GM23338 (cell line): Measurements from ENCODE around the gene AGPS. TPM values are rescaled to one million over a fixed set of nuclear protein-coding genes. Genes with fewer than 3 reads are reported as not detected.

Experiments used
- ATAC-seq: fragments of 200-7000 bp; cut with Tn5 transposase; 3 replicates; pipeline ENCODE4 v1.9.1; 2020
- DNase-seq: peaks from one replicate; pipeline ENCODE4 v3.0.0-alpha.2; 2015; ENCODE audit warnings: low spot score
- H2AFZ ChIP-seq: fragments of 200-600 bp; sonication (generic); 2 replicates; pipeline ENCODE4 v1.8.0; 2016; ENCODE audit warnings: antibody characterized with exemption, mild to moderate bottlenecking, moderate library complexity
- H3F3A ChIP-seq: fragments of 200-600 bp; sonication (generic); replicated peaks from 2 replicates; pipeline ENCODE4 v1.8.0; 2017; ENCODE audit warnings: antibody characterized with exemption, mixed run types, low read depth
- H3K27ac ChIP-seq: fragments of 200-600 bp; sonication (generic); 2 replicates; pipeline ENCODE4 v1.6.1; 2016; ENCODE audit warnings: low read depth
- H3K27me3 ChIP-seq: fragments of 200-600 bp; sonication (generic); 2 replicates; pipeline ENCODE4 v1.8.0; 2016; ENCODE audit warnings: mild to moderate bottlenecking, mixed run types, moderate library complexity; ENCODE audit not compliant: insufficient read depth
- H3K36me3 ChIP-seq: fragments of 200-600 bp; sonication (generic); 2 replicates; pipeline ENCODE4 v1.8.0; 2016; ENCODE audit warnings: mild to moderate bottlenecking; ENCODE audit not compliant: insufficient read depth
- H3K4me1 ChIP-seq: fragments of 200-600 bp; sonication (generic); 2 replicates; pipeline ENCODE4 v1.8.0; 2016; ENCODE audit warnings: mild to moderate bottlenecking, moderate library complexity; ENCODE audit not compliant: insufficient read depth
- H3K4me2 ChIP-seq: fragments of 200-600 bp; sonication (generic); 2 replicates; pipeline ENCODE4 v1.7.1; 2017; ENCODE audit warnings: mixed run types
- H3K4me3 ChIP-seq: fragments of 200-600 bp; sonication (generic); 2 replicates; pipeline ENCODE4 v1.6.1; 2016; ENCODE audit warnings: mixed run types
- H3K79me2 ChIP-seq: fragments of 200-600 bp; sonication (generic); replicated peaks from 2 replicates; pipeline ENCODE4 v1.8.0; 2017; ENCODE audit warnings: mild to moderate bottlenecking; ENCODE audit not compliant: insufficient read depth
- H3K9me2 ChIP-seq: fragments of 200-600 bp; sonication (generic); 2 replicates; pipeline ENCODE4 v1.8.0; 2017; ENCODE audit not compliant: insufficient read depth
- H4K20me1 ChIP-seq: fragments of 200-600 bp; sonication (generic); replicated peaks from 2 replicates; pipeline ENCODE4 v1.8.0; 2017; ENCODE audit warnings: mild to moderate bottlenecking; ENCODE audit not compliant: insufficient read depth
- H3K27ac Mint-ChIP-seq: 2 replicates; pipeline ENCODE4 v1.8.0; 2020; ENCODE audit warnings: inconsistent platforms, mild to moderate bottlenecking, moderate library complexity, mixed read lengths
- H3K27me3 Mint-ChIP-seq: 3 replicates; pipeline ENCODE4 v1.8.0; 2022; ENCODE audit warnings: low read depth, mild to moderate bottlenecking, moderate library complexity, mixed read lengths, inconsistent platforms; ENCODE audit not compliant: insufficient read depth, poor library complexity
- H3K36me3 Mint-ChIP-seq: 3 replicates; pipeline ENCODE4 v1.8.0; 2021; ENCODE audit warnings: low read depth, mild to moderate bottlenecking, inconsistent platforms, moderate library complexity, mixed read lengths
- H3K4me1 Mint-ChIP-seq: 3 replicates; pipeline ENCODE4 v1.8.0; 2020; ENCODE audit warnings: mild to moderate bottlenecking, inconsistent platforms, mixed read lengths
- H3K4me3 Mint-ChIP-seq: 3 replicates; pipeline ENCODE4 v1.8.0; 2021; ENCODE audit warnings: moderate library complexity, mild to moderate bottlenecking, inconsistent platforms, mixed read lengths
- H3K9me3 Mint-ChIP-seq: 3 replicates; pipeline ENCODE4 v1.8.0; 2020; ENCODE audit warnings: moderate library complexity, mild to moderate bottlenecking, inconsistent platforms, mixed read lengths
- EZH2 ChIP-seq: fragments of 200-600 bp; sonication (generic); IDR thresholded peaks from one replicate; pipeline ENCODE4 v1.8.0; 2017; ENCODE audit warnings: antibody characterized with exemption, mild to moderate bottlenecking, low read depth; ENCODE audit not compliant: unreplicated experiment
- EZH2phosphoT487 ChIP-seq: fragments of 200-600 bp; sonication (generic); IDR thresholded peaks from one replicate; pipeline ENCODE4 v1.8.1; 2018; ENCODE audit warnings: antibody characterized with exemption; ENCODE audit not compliant: unreplicated experiment
- STAT1 ChIP-seq: IDR thresholded peaks from one replicate; pipeline ENCODE4 v1.6.1; 2016; ENCODE audit warnings: antibody characterized with exemption; ENCODE audit not compliant: unreplicated experiment
- ZNF114 ChIP-seq: fragments of 250-450 bp; sonication (Bioruptor Pico); IDR thresholded peaks from 2 replicates; pipeline ENCODE4 v1.5.0; 2020; ENCODE audit warnings: mild to moderate bottlenecking, moderate library complexity
- ZNF331 ChIP-seq: fragments of 250-450 bp; sonication (Bioruptor Pico); IDR thresholded peaks from 2 replicates; pipeline ENCODE4 v1.5.0; 2020; ENCODE audit warnings: low read depth, mild to moderate bottlenecking, moderate library complexity
- polyA plus RNA-seq: library from polyadenylated mRNA; unstranded; fragments of >200 nt; fragmentation: Nextera tagmentation; extraction: Ambion mirVana; gene quantifications from 2 replicates; pipeline ENCODE4 v1.2.1, GENCODE V29; 2016
- total RNA-seq: library from RNA; depleted of rRNA; stranded (reverse); fragments of >200 nt; shearing (Covaris generic); gene quantifications from 2 replicates; pipeline ENCODE4 v1.2.3, GENCODE V29; 2014
- TF ChIP-seq, protein P1 (sequence below): IDR thresholded peaks from one replicate; pipeline ENCODE4 v1.6.1; 2018; ENCODE audit warnings: antibody characterized with exemption; ENCODE audit not compliant: unreplicated experiment
- TF ChIP-seq, protein P2 (sequence below), 2 experiments: fragments of 200-600 bp in 1 of 2; sonication (generic) in 1 of 2; conservative IDR thresholded peaks; 2 replicates each; pipeline versions ENCODE4 v1.5.1 to v1.6.1; 2016 to 2017; ENCODE audit warnings: antibody characterized with exemption in 2 of 2, low read depth in 2 of 2, mild to moderate bottlenecking in 2 of 2, moderate library complexity in 1 of 2
- TF ChIP-seq, protein P3 (sequence below): fragments of 250-450 bp; sonication (Bioruptor Pico); IDR thresholded peaks from 2 replicates; pipeline ENCODE4 v1.5.0; 2020; ENCODE audit warnings: mild to moderate bottlenecking, moderate library complexity

AGPS gene
- total and polyA plus RNA-seq, 2 experiments from 2014 or later = 14.6 to 73.2 TPM

DNA sequence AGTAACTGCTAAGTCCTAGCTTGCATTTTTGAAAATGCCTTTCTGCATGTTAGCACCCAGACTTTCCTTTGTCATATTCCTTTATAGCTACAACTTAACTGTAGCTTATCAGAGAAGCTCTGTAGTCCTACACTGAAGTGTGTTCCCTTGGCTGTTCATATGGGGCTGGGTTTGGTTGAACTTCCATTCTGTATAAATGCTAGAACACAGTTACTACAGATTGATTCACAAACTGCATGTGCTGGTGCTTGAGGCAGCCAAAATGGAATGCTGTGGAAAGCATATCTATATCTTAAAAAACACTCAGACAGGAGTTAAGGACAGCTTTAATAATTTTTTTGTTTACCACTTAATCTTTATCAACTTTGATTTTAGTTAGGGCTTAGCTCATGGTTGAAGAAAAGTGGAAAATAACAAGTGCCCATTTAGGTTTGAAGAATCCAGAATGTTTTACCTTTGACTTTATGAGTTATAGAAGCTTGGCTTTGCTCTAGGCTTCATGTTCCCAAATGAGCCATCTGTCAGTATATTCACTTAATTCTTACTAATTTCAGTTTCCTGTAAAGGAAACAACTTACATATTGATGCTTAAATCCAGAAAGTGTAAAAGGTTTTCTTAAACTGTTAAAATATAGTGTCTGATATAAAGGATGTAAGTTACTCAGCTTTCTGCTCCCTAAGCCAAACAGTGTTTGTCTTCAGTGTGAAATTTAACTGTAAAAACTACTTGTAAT lies 148.9 kb downstream of the AGPS start (continued):
- TF ChIP-seq, protein P1, sequence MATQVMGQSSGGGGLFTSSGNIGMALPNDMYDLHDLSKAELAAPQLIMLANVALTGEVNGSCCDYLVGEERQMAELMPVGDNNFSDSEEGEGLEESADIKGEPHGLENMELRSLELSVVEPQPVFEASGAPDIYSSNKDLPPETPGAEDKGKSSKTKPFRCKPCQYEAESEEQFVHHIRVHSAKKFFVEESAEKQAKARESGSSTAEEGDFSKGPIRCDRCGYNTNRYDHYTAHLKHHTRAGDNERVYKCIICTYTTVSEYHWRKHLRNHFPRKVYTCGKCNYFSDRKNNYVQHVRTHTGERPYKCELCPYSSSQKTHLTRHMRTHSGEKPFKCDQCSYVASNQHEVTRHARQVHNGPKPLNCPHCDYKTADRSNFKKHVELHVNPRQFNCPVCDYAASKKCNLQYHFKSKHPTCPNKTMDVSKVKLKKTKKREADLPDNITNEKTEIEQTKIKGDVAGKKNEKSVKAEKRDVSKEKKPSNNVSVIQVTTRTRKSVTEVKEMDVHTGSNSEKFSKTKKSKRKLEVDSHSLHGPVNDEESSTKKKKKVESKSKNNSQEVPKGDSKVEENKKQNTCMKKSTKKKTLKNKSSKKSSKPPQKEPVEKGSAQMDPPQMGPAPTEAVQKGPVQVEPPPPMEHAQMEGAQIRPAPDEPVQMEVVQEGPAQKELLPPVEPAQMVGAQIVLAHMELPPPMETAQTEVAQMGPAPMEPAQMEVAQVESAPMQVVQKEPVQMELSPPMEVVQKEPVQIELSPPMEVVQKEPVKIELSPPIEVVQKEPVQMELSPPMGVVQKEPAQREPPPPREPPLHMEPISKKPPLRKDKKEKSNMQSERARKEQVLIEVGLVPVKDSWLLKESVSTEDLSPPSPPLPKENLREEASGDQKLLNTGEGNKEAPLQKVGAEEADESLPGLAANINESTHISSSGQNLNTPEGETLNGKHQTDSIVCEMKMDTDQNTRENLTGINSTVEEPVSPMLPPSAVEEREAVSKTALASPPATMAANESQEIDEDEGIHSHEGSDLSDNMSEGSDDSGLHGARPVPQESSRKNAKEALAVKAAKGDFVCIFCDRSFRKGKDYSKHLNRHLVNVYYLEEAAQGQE = no peak
- TF ChIP-seq EZH2 (no peak), ZNF331 (CRISPR knock-in tag) (no peak)
- TF ChIP-seq, protein P2, sequence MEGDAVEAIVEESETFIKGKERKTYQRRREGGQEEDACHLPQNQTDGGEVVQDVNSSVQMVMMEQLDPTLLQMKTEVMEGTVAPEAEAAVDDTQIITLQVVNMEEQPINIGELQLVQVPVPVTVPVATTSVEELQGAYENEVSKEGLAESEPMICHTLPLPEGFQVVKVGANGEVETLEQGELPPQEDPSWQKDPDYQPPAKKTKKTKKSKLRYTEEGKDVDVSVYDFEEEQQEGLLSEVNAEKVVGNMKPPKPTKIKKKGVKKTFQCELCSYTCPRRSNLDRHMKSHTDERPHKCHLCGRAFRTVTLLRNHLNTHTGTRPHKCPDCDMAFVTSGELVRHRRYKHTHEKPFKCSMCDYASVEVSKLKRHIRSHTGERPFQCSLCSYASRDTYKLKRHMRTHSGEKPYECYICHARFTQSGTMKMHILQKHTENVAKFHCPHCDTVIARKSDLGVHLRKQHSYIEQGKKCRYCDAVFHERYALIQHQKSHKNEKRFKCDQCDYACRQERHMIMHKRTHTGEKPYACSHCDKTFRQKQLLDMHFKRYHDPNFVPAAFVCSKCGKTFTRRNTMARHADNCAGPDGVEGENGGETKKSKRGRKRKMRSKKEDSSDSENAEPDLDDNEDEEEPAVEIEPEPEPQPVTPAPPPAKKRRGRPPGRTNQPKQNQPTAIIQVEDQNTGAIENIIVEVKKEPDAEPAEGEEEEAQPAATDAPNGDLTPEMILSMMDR (conservative IDR thresholded peaks at IDR 0.05; ENCODE audit: low read depth in 2 of 2) = no peak

DNA sequence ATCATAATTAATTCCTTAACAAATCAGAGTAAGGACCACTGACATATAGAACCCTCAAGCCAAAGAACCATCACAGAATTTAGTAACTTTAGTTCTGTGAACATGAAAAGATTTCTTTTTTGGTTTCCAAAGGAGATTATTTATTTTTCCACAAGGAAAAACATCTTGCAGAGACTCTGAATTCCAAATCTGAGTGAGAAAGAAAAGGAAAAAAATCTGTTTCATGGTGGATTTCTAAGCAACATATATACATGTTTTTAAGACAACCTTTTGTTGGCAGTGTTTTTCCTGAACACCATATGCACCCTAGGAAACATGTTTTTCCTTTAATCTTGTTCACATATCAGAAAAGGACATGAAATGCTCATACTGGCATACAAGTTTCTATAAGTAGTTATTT lies 149.8 kb downstream of the AGPS start:
- H3K79me2 ChIP-seq = no peaks in the 10 kb centered on the region
- ATAC-seq (no peak), DNase-seq (no peak)
- H3K4me2 ChIP-seq = no peak overlapping the region
- H3K4me3 Mint-ChIP-seq = no peak overlapping the region
- no peaks in the 10 kb centered on the region for H3K27me3 ChIP-seq
- peaks cover 23% of the 10 kb centered on the region for H3K9me3 Mint-ChIP-seq
- H3K4me3 ChIP-seq = no peak overlapping the region
- peaks cover 12% of the 10 kb centered on the region for H3K4me1 Mint-ChIP-seq
- no peaks in the 10 kb centered on the region for H3F3A ChIP-seq
- H3K36me3 Mint-ChIP-seq = peaks cover 20% of the 10 kb centered on the region
- H3K4me1 ChIP-seq = peaks cover 13% of the 10 kb centered on the region
- no peaks in the 10 kb centered on the region for H3K9me2 ChIP-seq
- peaks cover 9% of the 10 kb centered on the region; the same call in 1 of the 2 replicates for H3K36me3 ChIP-seq
- H2AFZ ChIP-seq = no peak overlapping the region
- H3K27me3 Mint-ChIP-seq = peaks cover 11% of the 10 kb centered on the region
- H3K27ac ChIP-seq = no peak overlapping the region
- H4K20me1 ChIP-seq = no peaks in the 10 kb centered on the region
- no peak overlapping the region for H3K27ac Mint-ChIP-seq
- TF ChIP-seq STAT1 (no peak), EZH2phosphoT487 (no peak), ZNF114 (CRISPR knock-in tag) (no peak), ZNF331 (CRISPR knock-in tag) (no peak)
- TF ChIP-seq, protein P1 = no peak
- TF ChIP-seq, protein P3, sequence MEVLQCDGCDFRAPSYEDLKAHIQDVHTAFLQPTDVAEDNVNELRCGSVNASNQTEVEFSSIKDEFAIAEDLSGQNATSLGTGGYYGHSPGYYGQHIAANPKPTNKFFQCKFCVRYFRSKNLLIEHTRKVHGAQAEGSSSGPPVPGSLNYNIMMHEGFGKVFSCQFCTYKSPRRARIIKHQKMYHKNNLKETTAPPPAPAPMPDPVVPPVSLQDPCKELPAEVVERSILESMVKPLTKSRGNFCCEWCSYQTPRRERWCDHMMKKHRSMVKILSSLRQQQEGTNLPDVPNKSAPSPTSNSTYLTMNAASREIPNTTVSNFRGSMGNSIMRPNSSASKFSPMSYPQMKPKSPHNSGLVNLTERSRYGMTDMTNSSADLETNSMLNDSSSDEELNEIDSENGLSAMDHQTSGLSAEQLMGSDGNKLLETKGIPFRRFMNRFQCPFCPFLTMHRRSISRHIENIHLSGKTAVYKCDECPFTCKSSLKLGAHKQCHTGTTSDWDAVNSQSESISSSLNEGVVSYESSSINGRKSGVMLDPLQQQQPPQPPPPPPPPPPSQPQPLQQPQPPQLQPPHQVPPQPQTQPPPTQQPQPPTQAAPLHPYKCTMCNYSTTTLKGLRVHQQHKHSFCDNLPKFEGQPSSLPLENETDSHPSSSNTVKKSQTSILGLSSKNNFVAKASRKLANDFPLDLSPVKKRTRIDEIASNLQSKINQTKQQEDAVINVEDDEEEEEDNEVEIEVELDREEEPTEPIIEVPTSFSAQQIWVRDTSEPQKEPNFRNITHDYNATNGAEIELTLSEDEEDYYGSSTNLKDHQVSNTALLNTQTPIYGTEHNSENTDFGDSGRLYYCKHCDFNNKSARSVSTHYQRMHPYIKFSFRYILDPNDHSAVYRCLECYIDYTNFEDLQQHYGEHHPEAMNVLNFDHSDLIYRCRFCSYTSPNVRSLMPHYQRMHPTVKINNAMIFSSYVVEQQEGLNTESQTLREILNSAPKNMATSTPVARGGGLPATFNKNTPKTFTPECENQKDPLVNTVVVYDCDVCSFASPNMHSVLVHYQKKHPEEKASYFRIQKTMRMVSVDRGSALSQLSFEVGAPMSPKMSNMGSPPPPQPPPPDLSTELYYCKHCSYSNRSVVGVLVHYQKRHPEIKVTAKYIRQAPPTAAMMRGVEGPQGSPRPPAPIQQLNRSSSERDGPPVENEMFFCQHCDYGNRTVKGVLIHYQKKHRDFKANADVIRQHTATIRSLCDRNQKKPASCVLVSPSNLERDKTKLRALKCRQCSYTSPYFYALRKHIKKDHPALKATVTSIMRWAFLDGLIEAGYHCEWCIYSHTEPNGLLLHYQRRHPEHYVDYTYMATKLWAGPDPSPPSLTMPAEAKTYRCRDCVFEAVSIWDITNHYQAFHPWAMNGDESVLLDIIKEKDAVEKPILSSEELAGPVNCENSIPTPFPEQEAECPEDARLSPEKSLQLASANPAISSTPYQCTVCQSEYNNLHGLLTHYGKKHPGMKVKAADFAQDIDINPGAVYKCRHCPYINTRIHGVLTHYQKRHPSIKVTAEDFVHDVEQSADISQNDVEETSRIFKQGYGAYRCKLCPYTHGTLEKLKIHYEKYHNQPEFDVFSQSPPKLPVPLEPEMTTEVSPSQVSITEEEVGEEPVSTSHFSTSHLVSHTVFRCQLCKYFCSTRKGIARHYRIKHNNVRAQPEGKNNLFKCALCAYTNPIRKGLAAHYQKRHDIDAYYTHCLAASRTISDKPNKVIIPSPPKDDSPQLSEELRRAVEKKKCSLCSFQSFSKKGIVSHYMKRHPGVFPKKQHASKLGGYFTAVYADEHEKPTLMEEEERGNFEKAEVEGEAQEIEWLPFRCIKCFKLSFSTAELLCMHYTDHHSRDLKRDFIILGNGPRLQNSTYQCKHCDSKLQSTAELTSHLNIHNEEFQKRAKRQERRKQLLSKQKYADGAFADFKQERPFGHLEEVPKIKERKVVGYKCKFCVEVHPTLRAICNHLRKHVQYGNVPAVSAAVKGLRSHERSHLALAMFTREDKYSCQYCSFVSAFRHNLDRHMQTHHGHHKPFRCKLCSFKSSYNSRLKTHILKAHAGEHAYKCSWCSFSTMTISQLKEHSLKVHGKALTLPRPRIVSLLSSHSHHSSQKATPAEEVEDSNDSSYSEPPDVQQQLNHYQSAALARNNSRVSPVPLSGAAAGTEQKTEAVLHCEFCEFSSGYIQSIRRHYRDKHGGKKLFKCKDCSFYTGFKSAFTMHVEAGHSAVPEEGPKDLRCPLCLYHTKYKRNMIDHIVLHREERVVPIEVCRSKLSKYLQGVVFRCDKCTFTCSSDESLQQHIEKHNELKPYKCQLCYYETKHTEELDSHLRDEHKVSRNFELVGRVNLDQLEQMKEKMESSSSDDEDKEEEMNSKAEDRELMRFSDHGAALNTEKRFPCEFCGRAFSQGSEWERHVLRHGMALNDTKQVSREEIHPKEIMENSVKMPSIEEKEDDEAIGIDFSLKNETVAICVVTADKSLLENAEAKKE = no peak
